Stimulated activated CD8-positive, alpha-beta memory T cell treated with anti-CD3 and anti-CD28 coated beads, Interleukin-2, amount 100 ng/mL, for 48 hours (primary cell): Measurements from ENCODE around the gene MAPT.

Source experiments
- DNase-seq, 2 donors: peaks; one replicate each; pipeline ENCODE4 v3.0.0-alpha.2; 2020; ENCODE audit warnings: low read depth in 2 of 2

Gene MAPT

GRCh38 chr17:45973099-45973780, 78.9 kb downstream of the MAPT start:
- DNase-seq = no peak

DNA sequence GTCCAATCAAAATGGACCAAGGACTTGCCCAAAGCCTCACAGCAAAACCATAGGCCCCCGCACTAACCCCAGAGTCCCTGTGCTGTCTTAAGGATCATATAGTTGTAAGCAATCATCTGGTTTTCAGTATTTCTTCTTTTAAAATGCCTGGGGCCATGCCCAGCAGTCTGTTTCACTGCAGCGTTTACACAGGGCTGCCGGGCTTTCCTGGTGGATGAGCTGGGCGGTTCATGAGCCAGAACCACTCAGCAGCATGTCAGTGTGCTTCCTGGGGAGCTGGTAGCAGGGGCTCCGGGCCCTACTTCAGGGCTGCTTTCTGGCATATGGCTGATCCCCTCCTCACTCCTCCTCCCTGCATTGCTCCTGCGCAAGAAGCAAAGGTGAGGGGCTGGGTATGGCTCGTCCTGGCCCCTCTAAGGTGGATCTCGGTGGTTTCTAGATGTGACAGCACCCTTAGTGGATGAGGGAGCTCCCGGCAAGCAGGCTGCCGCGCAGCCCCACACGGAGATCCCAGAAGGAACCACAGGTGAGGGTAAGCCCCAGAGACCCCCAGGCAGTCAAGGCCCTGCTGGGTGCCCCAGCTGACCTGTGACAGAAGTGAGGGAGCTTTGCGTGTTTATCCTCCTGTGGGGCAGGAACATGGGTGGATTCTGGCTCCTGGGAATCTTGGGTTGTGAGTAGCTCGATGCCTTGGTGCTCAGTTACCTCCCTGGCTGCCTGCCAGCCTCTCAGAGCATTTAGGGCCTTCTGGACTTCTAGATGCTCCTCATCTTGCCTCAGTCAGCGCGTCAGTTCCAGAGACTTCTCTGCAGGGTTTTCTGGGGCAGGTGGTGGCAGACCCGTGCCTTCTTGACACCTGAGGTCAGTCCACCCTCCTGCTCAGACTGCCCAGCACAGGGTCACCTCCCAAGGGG, 79.8 kb downstream of the MAPT start:
- DNase-seq = no peak

- DNase-seq = no peak
These were observed 80.7 kb downstream of the MAPT start for GRCh38 chr17:45974916-45975630.

GRCh38 chr17:45975640-45976295, 81.4 kb downstream of the MAPT start:
- no peak for DNase-seq

- no peak for DNase-seq
These were observed 82.0 kb downstream of the MAPT start for GRCh38 chr17:45976391-45976754.

DNA sequence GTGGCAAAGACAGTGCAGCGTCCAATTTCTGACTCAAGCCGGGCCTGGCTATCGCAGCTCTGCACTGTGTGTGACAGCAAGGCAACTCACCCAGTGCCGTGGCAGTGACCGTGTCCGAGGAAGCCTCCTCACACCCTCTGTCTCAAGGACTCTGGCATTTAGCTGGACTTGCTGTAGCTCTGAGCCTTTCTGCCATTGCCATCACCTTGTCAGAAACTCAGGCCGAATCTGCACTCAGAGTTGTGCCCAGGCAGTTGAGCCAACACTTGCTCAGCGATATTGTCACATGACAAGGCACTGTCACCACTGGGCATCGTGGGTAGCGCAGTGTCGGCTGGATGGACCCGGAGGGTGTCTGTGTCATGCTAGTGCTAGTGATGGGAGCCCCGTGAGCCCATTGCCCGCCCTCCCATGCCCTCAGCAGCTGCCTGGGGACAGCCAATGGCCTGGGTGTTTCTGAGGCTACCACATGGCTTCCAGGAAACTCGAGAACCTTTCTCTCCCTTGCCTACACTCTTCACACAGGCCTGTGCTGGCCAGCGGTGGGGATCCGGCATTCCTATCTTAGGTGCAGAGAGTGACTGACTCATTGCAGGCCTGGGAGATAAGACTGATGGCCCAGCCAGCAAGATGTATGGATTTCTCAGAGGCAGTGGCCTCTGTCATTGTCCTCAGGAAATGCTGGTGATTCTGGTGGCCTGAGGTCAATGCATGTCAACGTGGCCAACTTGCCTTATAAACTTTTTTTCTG, 82.6 kb downstream of the MAPT start:
- no peak for DNase-seq

- DNase-seq = no peak
These were observed 83.1 kb downstream of the MAPT start for GRCh38 chr17:45977506-45977824.

DNA sequence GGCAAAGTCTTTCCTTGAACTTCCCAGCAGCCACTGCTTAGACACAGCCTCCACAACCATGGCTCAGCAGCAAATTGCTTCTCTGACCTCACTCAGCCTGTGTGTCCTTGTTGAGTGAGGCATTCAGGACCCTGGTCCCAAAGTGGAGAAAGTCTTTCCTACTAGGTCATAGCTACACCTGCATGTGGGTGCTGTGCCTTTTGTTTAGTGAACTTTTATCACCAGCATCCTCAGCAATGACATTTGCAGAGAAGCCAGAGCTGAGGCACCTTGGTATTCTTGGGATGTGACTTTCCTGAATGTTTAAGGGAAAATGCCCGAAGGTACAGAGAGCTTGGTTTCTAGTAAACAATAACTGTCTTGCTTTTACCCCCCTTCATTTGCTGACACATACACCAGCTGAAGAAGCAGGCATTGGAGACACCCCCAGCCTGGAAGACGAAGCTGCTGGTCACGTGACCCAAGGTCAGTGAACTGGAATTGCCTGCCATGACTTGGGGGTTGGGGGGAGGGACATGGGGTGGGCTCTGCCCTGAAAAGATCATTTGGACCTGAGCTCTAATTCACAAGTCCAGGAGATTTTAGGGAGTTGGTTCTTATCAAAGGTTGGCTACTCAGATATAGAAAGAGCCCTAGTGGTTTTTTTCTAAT, 83.7 kb downstream of the MAPT start:
- DNase-seq = no peak

DNA sequence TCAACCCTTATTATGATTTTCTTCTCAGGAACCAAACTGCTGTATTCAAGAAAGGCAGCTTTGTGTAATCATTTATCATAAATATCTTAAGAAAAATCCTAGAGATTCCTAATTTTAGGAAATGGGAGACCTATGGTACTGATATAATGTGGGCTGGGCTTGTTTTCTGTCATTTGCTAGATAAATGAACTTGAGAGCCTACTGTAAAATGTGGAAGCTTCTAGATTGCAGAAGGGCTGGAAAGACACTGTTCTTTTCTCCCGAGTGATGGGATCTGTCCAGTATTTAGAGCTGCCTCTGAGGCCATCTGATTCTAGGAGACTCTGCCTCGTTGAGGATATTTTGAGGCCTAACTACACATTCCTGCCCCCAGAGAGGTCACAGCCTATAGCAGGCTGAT, 84.8 kb downstream of the MAPT start:
- no peak for DNase-seq

DNA sequence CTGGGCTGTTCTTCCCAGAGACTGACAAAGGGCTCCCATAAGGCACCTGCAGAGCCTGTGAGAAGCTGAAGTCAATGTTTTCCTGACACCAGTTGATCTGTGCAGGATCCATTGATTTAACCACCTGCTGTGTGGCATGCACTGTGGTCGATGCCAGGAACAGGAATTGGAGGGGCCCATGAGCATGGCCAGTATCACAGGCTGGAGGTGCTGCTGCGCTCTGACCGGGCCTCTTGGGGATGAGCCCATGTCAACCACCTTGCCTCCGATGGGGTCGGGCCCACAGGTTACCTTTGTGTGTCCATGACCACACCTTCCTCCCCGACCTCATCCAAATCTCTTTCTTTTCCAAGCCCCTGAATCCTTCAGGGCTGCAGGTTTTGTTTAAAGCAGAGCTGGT, 86.5 kb downstream of the MAPT start:
- DNase-seq = no peak

DNA sequence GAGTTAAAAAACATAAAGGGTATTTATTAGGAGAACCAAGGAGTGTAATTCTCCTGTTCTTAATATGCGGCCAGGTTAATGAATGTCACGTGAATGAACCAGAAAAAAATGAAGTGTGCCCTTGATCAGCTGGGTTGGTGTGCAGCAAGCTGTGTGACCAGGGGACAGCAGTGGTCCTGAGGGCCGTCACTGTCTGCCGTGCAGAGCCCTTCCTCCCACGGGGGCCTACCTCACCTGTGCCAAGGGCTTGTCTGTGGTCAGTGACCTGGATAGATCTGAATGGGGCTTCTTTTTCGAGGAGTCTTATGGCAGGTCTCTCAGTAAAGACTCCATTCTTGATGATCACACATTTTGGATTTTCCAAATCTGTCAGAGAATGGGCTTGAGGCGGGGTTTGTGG, 87.0 kb downstream of the MAPT start:
- DNase-seq = no peak

- no peak for DNase-seq
These were observed 88.6 kb downstream of the MAPT start for GRCh38 chr17:45982791-45983613.

- no peak for DNase-seq
These were observed 89.4 kb downstream of the MAPT start for GRCh38 chr17:45983614-45984310.

- no peak for DNase-seq
These were observed 90.0 kb downstream of the MAPT start for GRCh38 chr17:45984368-45984767.

DNA sequence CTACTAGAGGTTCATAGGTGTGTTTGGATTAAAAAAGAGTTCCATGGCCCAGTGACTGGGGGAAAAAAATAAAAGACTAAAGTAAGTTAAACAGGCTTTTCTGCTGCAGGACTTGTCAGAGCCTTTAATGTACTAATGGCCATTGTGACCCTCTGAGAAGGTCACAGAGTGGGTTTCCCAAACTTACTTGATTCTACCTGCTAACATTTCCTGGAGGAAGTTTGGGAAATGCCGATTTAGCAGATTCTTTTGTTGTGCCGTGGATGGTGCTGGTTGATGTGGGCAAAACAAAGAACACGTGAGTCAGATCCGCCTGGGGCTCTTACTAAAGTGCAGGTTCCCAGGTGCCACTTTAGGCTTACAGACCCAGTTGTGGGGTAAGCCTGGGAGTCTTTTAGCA, 91.1 kb downstream of the MAPT start:
- no peak for DNase-seq

GRCh38 chr17:45986056-45986455, 91.7 kb downstream of the MAPT start:
- DNase-seq = no peak

- DNase-seq = no peak
These were observed 93.4 kb downstream of the MAPT start for GRCh38 chr17:45987706-45988105.

- no peak for DNase-seq
These were observed 95.4 kb downstream of the MAPT start for GRCh38 chr17:45989759-45990158.

DNA sequence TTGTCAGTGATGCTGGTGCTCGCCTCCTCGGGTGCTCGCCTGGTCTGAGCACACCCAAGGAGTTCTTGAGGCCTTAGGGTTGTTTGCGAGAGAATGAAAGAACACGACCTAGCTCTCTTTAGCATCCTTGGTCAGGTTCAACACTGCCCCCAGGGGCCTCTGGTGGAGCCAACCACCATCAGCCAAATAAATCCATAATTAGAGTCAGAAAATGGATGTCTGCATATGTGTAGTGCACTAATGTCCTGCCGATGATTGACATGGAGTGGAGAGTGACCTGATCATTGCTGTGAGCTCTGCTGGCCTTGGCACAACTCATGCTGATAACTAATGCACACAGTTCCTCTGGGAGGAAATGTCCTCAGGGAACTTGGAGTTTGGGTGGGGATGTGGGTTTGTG, 96.5 kb downstream of the MAPT start:
- no peak for DNase-seq

- DNase-seq = no peak
These were observed 97.0 kb downstream of the MAPT start for GRCh38 chr17:45991341-45991740.
